Measurements from ENCODE around the gene SH3PXD2A. TPM values are rescaled to one million over a fixed set of nuclear protein-coding genes. Genes with fewer than 3 reads are reported as not detected.
A peak's percentile ranks its signal among the peaks of the same experiment; 100 is the strongest.

Gene SH3PXD2A
- polyA plus RNA-seq, 1 experiment = 50.2 TPM

- Histone ChIP-seq H3K27me3 (ENCODE audit: control insufficient read depth, insufficient read depth, low read length) (no peaks in the 10 kb centered on the region), H3K4me3 (ENCODE audit: low read depth, low read length) (no peak overlapping the region), H3K36me3 (ENCODE audit: control insufficient read depth, insufficient read depth, low read length) (no peaks in the 10 kb centered on the region)
- ChIA-PET POLR2A (no interaction called here), CTCF (interaction anchor here (1.5 to 6.2 kb wide), 4 partner anchors 14 to 158 kb away, joined by 5 to 43 read pairs (median 10); partner anchors contain the start of gene SH3PXD2A)
- TF ChIP-seq CTCF (IDR thresholded peaks at IDR 0.05; ENCODE audit: insufficient read depth, low read depth, low read length) = peak; percentile 36
- DNase-seq (ENCODE audit: low read depth) = peak; percentile 81
Measured at GRCh38 chr10:103870516-103870915, 15.1 kb upstream of the SH3PXD2A start.

GRCh38 chr10:103869336-103869735, 14.0 kb upstream of the SH3PXD2A start:
- no peak for TF ChIP-seq CTCF (IDR thresholded peaks at IDR 0.05; ENCODE audit: insufficient read depth, low read depth, low read length)
- CTCF ChIA-PET = interaction anchor here (0.8 to 6.2 kb wide), 7 partner anchors 11 to 171 kb away, joined by 3 to 43 read pairs (median 5); no protein-coding TSS in a partner anchor

GRCh38 chr10:103868200-103868599, 12.8 kb upstream of the SH3PXD2A start:
- no peak for DNase-seq (ENCODE audit: low read depth)
- Histone ChIP-seq H3K27me3 (ENCODE audit: control insufficient read depth, insufficient read depth, low read length) (no peaks in the 10 kb centered on the region), H3K36me3 (ENCODE audit: control insufficient read depth, insufficient read depth, low read length) (no peaks in the 10 kb centered on the region), H3K4me3 (ENCODE audit: low read depth, low read length) (no peak overlapping the region)
- ChIA-PET POLR2A (no interaction called here), CTCF (interaction anchor here (1.3 to 6.2 kb wide), 3 partner anchors 16 to 156 kb away, joined by 3 to 43 read pairs (median 6); no protein-coding TSS in a partner anchor)
- TF ChIP-seq CTCF (IDR thresholded peaks at IDR 0.05; ENCODE audit: insufficient read depth, low read depth, low read length) = no peak

More at GRCh38 chr10:103869336-103869735, 14.0 kb upstream of the SH3PXD2A start:
- no peak for DNase-seq (ENCODE audit: low read depth)
- POLR2A ChIA-PET = no interaction called here
- H3K4me3 ChIP-seq (ENCODE audit: low read depth, low read length) = no peak overlapping the region
- no peaks in the 10 kb centered on the region for H3K36me3 ChIP-seq (ENCODE audit: control insufficient read depth, insufficient read depth, low read length)
- H3K27me3 ChIP-seq (ENCODE audit: control insufficient read depth, insufficient read depth, low read length) = no peaks in the 10 kb centered on the region

GRCh38 chr10:103861505-103861904, 6.1 kb upstream of the SH3PXD2A start:
- no peaks in the 10 kb centered on the region for H3K36me3 ChIP-seq (ENCODE audit: control insufficient read depth, insufficient read depth, low read length)
- POLR2A ChIA-PET = no interaction called here
- no peak for TF ChIP-seq CTCF (IDR thresholded peaks at IDR 0.05; ENCODE audit: insufficient read depth, low read depth, low read length)
- no peak for DNase-seq (ENCODE audit: low read depth)
- H3K4me3 ChIP-seq (ENCODE audit: low read depth, low read length) = no peak overlapping the region
- H3K27me3 ChIP-seq (ENCODE audit: control insufficient read depth, insufficient read depth, low read length) = no peaks in the 10 kb centered on the region
- CTCF ChIA-PET = interaction anchor here (1.0 to 3.6 kb wide), 5 partner anchors 23 to 256 kb away, joined by 3 to 29 read pairs (median 3); no protein-coding TSS in a partner anchor

GRCh38 chr10:103859161-103860086, 4.0 kb upstream of the SH3PXD2A start:
- TF ChIP-seq CTCF (IDR thresholded peaks at IDR 0.05; ENCODE audit: insufficient read depth, low read depth, low read length) = peak; percentile 71
- no peak overlapping the region for H3K4me3 ChIP-seq (ENCODE audit: low read depth, low read length)
- no peaks in the 10 kb centered on the region for H3K27me3 ChIP-seq (ENCODE audit: control insufficient read depth, insufficient read depth, low read length)
- no peak for DNase-seq (ENCODE audit: low read depth)
- no peaks in the 10 kb centered on the region for H3K36me3 ChIP-seq (ENCODE audit: control insufficient read depth, insufficient read depth, low read length)
- CTCF ChIA-PET = interaction anchor here (0.8 to 12.8 kb wide), 5 partner anchors 10 to 148 kb away, joined by 3 to 160 read pairs (median 3); no protein-coding TSS in a partner anchor
- POLR2A ChIA-PET = no interaction called here

Measured in BJ (cell line).